SK-N-SH (cell line): Measurements from ENCODE around the gene ABCB10. TPM values are rescaled to one million over a fixed set of nuclear protein-coding genes. Genes with fewer than 3 reads are reported as not detected.

Source experiments
- CTCF ChIA-PET: fragments of 300-600, 350-600 bp; formaldehyde crosslinking; extraction: SDS; loops from one replicate; lab custom pipeline; 2021; lab: Yijun Ruan, JAX
- POLR2A ChIA-PET: fragments of 350-600 bp; sonication (Branson Sonifier 250); formaldehyde crosslinking; extraction: SDS; loops from one replicate; lab custom pipeline; 2020; ENCODE audit warnings: antibody characterized with exemption, inconsistent platforms; lab: Yijun Ruan, JAX
- DNase-seq: peaks from one replicate; pipeline ENCODE4 v3.0.0; 2012
- H2AFZ ChIP-seq: fragments of 200-600 bp; sonication (generic); 2 replicates; pipeline ENCODE4 v1.8.1; 2016; ENCODE audit warnings: antibody characterized with exemption, mild to moderate bottlenecking, low read depth
- H3F3A ChIP-seq: fragments of 200-600 bp; sonication (generic); replicated peaks from 2 replicates; pipeline ENCODE3; 2016; ENCODE audit warnings: antibody characterized with exemption, mild to moderate bottlenecking; ENCODE audit not compliant: insufficient read depth
- H3K27ac ChIP-seq, 2 experiments: fragments of 200-500 bp in 1 of 2; fragments of 200-600 bp in 1 of 2; sonication (Bioruptor generic) in 1 of 2; sonication (generic), shearing (Covaris generic) in 1 of 2; 2 replicates each; pipeline versions ENCODE4 v1.5.1 to v1.6.1; 2014 to 2016; ENCODE audit warnings: low read depth in 2 of 2, inconsistent platforms in 1 of 2, low read length in 1 of 2, mild to moderate bottlenecking in 1 of 2, mixed read lengths in 1 of 2
- H3K27me3 ChIP-seq: fragments of 200-600 bp; sonication (generic), shearing (Covaris generic); 2 replicates; pipeline ENCODE4 v1.6.1; 2016; ENCODE audit warnings: mixed run types; ENCODE audit not compliant: insufficient read depth
- H3K36me3 ChIP-seq, 2 experiments: fragments of 200-500 bp in 1 of 2; fragments of 200-600 bp in 1 of 2; sonication (Bioruptor generic) in 1 of 2; sonication (generic) in 1 of 2; replicated peaks in 1 of 2; 2 replicates each; pipeline versions ENCODE3 to v1.5.1; 2014 to 2016; ENCODE audit warnings: low read length in 1 of 2, mild to moderate bottlenecking in 1 of 2; ENCODE audit not compliant: insufficient read depth in 2 of 2, control insufficient read depth in 1 of 2
- H3K4me1 ChIP-seq, 2 experiments: fragments of 200-500 bp in 1 of 2; fragments of 200-600 bp in 1 of 2; sonication (Bioruptor generic) in 1 of 2; sonication (generic), shearing (Covaris generic) in 1 of 2; 2 replicates each; pipeline versions ENCODE4 v1.5.1 to v1.6.1; 2014 to 2016; ENCODE audit warnings: low read depth in 1 of 2, low read length in 1 of 2, mixed run types in 1 of 2; ENCODE audit not compliant: insufficient read depth in 2 of 2, control insufficient read depth in 1 of 2
- H3K4me2 ChIP-seq: fragments of 200-600 bp; sonication (generic), shearing (Covaris generic); 2 replicates; pipeline ENCODE4 v1.6.1; 2017; ENCODE audit warnings: mixed run types
- H3K4me3 ChIP-seq, 2 experiments: fragments of 200-500 bp in 1 of 2; fragments of 200-600 bp in 1 of 2; sonication (Bioruptor generic) in 1 of 2; sonication (generic), shearing (Covaris generic) in 1 of 2; 2 replicates each; pipeline versions ENCODE4 v1.5.1 to v1.8.1; 2014 to 2016; ENCODE audit warnings: low read depth in 2 of 2, inconsistent platforms in 1 of 2, low read length in 1 of 2, mild to moderate bottlenecking in 1 of 2, mixed read lengths in 1 of 2, moderate library complexity in 1 of 2
- H3K79me2 ChIP-seq: fragments of 200-600 bp; sonication (generic); 2 replicates; pipeline ENCODE4 v1.8.1; 2017; ENCODE audit warnings: mild to moderate bottlenecking; ENCODE audit not compliant: insufficient read depth
- H3K9ac ChIP-seq: fragments of 200-600 bp; sonication (generic); 2 replicates; pipeline ENCODE4 v1.6.1; 2017; ENCODE audit warnings: mixed run types
- H3K9me2 ChIP-seq: fragments of 200-600 bp; sonication (generic); 2 replicates; pipeline ENCODE4 v1.6.1; 2017; ENCODE audit warnings: mixed run types
- H3K9me3 ChIP-seq: fragments of 200-600 bp; sonication (generic); 2 replicates; pipeline ENCODE4 v1.6.1; 2017; ENCODE audit warnings: mixed run types, mild to moderate bottlenecking, moderate library complexity
- H4K20me1 ChIP-seq: fragments of 200-600 bp; sonication (generic); 2 replicates; pipeline ENCODE4 v1.6.1; 2017; ENCODE audit warnings: mild to moderate bottlenecking, mixed run types; ENCODE audit not compliant: insufficient read depth
- CHD2 ChIP-seq: fragments of 150-350 bp; IDR thresholded peaks from 2 replicates; pipeline ENCODE4 v1.6.1; 2018; ENCODE audit warnings: low read length; ENCODE audit not compliant: partially characterized antibody
- EP300 ChIP-seq, 2 experiments: IDR thresholded peaks; 2 replicates each; pipeline versions ENCODE4 v1.4.0 to v1.6.1; 2012; ENCODE audit warnings: borderline replicate concordance in 1 of 2, low read depth in 1 of 2, low read length in 1 of 2
- EZH2phosphoT487 ChIP-seq: fragments of 200-600 bp; sonication (generic); IDR thresholded peaks from 2 replicates; pipeline ENCODE4 v1.6.1; 2017; ENCODE audit warnings: low read depth, mixed run types, mild to moderate bottlenecking, antibody characterized with exemption, moderate library complexity, borderline replicate concordance
- FOXJ3 ChIP-seq: sonication (generic); formaldehyde crosslinking; IDR thresholded peaks from 2 replicates; pipeline ENCODE4 v1.5.1; 2020; ENCODE audit warnings: mild to moderate bottlenecking, missing genetic modification reagents
- MEF2A ChIP-seq: IDR thresholded peaks from 2 replicates; pipeline ENCODE4 v1.4.0; 2012; ENCODE audit warnings: low read depth, borderline replicate concordance
- SIN3A ChIP-seq: IDR thresholded peaks from 2 replicates; pipeline ENCODE4 v1.6.1; 2012; ENCODE audit warnings: low read depth, mild to moderate bottlenecking, low read length, moderate library complexity, borderline replicate concordance
- TEAD4 ChIP-seq: IDR thresholded peaks from 2 replicates; pipeline ENCODE4 v1.4.0; 2012; ENCODE audit warnings: mild to moderate bottlenecking, borderline replicate concordance; ENCODE audit not compliant: insufficient read depth
- YY1 ChIP-seq: IDR thresholded peaks from 2 replicates; pipeline ENCODE4 v1.4.0; 2012; ENCODE audit warnings: low read depth, mild to moderate bottlenecking
- WGBS: methylation state at CpG from one replicate; pipeline ENCODE4 v1.1.6; 2017; ENCODE audit warnings: low lambda C conversion rate; 5-methylcytosine and 5-hydroxymethylcytosine counted together
- polyA plus RNA-seq, 3 experiments: library from polyadenylated mRNA; depleted of rRNA; stranded (reverse); fragments of >200 nt; gene quantifications; 2 replicates each; pipeline ENCODE4 v1.2.3, GENCODE V29; 2012
- TF ChIP-seq, protein P1 (sequence below): fragments of 150-350 bp; IDR thresholded peaks from 2 replicates; pipeline ENCODE4 v1.6.1; 2017; ENCODE audit warnings: antibody characterized with exemption, low read length, low read depth, borderline replicate concordance
- TF ChIP-seq, protein P2 (sequence below): IDR thresholded peaks from 2 replicates; pipeline ENCODE4 v1.6.1; 2012; ENCODE audit warnings: mild to moderate bottlenecking, low read depth, low read length, moderate library complexity
- TF ChIP-seq, protein P3 (sequence below): IDR thresholded peaks from 2 replicates; pipeline ENCODE4 v1.4.0; 2012; ENCODE audit warnings: low read depth, borderline replicate concordance

ABCB10 gene
- polyA plus RNA-seq, 1 of the 3 experiments (the other 2 are of a cell fraction): 5.7 TPM

DNA sequence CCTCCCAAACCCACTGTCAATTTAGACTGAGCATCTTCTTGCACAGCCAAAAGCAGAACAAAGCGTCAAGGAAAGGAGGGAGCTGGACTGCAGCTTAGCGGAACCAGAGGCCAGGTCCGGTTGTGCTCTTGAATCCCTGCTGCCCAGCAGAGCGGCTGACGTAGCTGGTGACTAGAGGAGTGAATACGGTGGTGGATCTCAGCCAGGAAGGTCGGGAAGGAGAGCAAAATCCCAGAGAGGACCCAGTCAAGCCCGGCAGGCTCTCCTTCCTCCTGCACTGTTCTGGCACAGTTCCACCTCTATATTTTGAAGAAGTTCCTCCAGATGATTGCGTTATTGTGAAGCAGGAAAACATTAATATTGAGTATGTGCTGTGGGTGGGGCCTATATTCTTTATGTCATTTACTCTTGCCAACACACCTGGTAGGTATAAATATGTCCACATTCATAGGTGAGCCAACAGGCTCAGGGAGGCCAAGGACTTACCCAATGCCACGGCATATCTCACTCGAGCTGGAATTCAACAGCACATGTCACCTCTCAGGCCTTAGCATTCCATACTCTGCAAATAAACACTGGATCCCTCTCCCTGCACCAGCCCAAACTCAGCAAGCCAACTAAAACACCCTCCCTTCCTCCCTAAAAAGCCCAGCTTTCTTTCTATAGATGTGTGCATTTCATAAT lies 23.6 kb upstream of the ABCB10 start:
- TF ChIP-seq EP300 (IDR thresholded peaks at IDR 0.05; ENCODE audit: borderline replicate concordance in 1 of 2, low read depth in 1 of 2, low read length in 1 of 2) (no peak), SIN3A (no peak), MEF2A (no peak), CHD2 (no peak), FOXJ3 (CRISPR knock-in tag) (no peak), EZH2phosphoT487 (no peak), TEAD4 (no peak)
- TF ChIP-seq, protein P1, sequence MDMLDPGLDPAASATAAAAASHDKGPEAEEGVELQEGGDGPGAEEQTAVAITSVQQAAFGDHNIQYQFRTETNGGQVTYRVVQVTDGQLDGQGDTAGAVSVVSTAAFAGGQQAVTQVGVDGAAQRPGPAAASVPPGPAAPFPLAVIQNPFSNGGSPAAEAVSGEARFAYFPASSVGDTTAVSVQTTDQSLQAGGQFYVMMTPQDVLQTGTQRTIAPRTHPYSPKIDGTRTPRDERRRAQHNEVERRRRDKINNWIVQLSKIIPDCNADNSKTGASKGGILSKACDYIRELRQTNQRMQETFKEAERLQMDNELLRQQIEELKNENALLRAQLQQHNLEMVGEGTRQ: no peak
- TF ChIP-seq, protein P2, sequence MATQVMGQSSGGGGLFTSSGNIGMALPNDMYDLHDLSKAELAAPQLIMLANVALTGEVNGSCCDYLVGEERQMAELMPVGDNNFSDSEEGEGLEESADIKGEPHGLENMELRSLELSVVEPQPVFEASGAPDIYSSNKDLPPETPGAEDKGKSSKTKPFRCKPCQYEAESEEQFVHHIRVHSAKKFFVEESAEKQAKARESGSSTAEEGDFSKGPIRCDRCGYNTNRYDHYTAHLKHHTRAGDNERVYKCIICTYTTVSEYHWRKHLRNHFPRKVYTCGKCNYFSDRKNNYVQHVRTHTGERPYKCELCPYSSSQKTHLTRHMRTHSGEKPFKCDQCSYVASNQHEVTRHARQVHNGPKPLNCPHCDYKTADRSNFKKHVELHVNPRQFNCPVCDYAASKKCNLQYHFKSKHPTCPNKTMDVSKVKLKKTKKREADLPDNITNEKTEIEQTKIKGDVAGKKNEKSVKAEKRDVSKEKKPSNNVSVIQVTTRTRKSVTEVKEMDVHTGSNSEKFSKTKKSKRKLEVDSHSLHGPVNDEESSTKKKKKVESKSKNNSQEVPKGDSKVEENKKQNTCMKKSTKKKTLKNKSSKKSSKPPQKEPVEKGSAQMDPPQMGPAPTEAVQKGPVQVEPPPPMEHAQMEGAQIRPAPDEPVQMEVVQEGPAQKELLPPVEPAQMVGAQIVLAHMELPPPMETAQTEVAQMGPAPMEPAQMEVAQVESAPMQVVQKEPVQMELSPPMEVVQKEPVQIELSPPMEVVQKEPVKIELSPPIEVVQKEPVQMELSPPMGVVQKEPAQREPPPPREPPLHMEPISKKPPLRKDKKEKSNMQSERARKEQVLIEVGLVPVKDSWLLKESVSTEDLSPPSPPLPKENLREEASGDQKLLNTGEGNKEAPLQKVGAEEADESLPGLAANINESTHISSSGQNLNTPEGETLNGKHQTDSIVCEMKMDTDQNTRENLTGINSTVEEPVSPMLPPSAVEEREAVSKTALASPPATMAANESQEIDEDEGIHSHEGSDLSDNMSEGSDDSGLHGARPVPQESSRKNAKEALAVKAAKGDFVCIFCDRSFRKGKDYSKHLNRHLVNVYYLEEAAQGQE: no peak
- H3K4me1 ChIP-seq: peaks cover 0 to 8% of the 10 kb centered on the region in 2 experiments; a peak in 1 of 4 replicates
- ChIA-PET POLR2A (no interaction called here), CTCF (interaction anchor here (1.8 kb wide), 1 partner anchor 24 kb away, joined by 8 read pairs; the partner anchor contains the start of gene ABCB10)
- H3K4me2 ChIP-seq: no peak overlapping the region
- H3K79me2 ChIP-seq: no peaks in the 10 kb centered on the region
- H3K4me3 ChIP-seq: no peak overlapping the region
- no peaks in the 10 kb centered on the region for H3K9me2 ChIP-seq
- no peaks in the 10 kb centered on the region for H4K20me1 ChIP-seq
- WGBS: 73% methylated on average over 10 of the region's 11 CpGs
- H3K9me3 ChIP-seq: no peaks in the 10 kb centered on the region
- no peak overlapping the region for H3K27ac ChIP-seq
- no peak overlapping the region for H2AFZ ChIP-seq
- H3F3A ChIP-seq: no peaks in the 10 kb centered on the region
- DNase-seq: no peak
- H3K27me3 ChIP-seq: no peaks in the 10 kb centered on the region
- no peak overlapping the region for H3K9ac ChIP-seq
- H3K36me3 ChIP-seq: no peaks in the 10 kb centered on the region

DNA sequence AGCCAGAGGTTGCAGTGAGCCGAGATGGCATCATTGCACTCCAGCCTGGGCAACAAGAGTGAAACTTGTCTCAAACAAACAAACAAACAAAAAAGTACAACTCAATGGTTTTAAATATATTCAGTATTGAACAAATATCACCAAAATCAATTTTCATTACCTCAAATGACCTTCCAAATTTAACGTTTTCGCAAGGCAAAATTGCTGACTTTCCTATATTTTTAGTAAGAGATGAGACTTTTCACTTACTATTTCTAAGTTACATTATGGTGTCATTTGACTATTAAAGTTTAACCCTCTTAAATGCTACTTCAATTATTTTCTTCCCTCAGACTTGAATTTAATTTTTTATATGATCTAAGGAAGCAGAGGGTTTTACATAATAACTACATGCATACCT lies 23.0 kb upstream of the ABCB10 start:
- Histone ChIP-seq H3K9me2 (no peaks in the 10 kb centered on the region), H2AFZ (no peak overlapping the region), H3K27ac (no peak overlapping the region), H3K4me3 (no peak overlapping the region), H3K27me3 (no peaks in the 10 kb centered on the region), H3K36me3 (no peaks in the 10 kb centered on the region), H3K9ac (no peak overlapping the region), H3K4me2 (no peak overlapping the region), H4K20me1 (no peaks in the 10 kb centered on the region), H3K4me1 (peaks cover 0 to 8% of the 10 kb centered on the region in 2 experiments; a peak in 1 of 4 replicates), H3K9me3 (no peaks in the 10 kb centered on the region), H3K79me2 (no peaks in the 10 kb centered on the region), H3F3A (no peaks in the 10 kb centered on the region)
- TF ChIP-seq YY1: no peak
- TF ChIP-seq SIN3A: no peak
- TF ChIP-seq, protein P3, sequence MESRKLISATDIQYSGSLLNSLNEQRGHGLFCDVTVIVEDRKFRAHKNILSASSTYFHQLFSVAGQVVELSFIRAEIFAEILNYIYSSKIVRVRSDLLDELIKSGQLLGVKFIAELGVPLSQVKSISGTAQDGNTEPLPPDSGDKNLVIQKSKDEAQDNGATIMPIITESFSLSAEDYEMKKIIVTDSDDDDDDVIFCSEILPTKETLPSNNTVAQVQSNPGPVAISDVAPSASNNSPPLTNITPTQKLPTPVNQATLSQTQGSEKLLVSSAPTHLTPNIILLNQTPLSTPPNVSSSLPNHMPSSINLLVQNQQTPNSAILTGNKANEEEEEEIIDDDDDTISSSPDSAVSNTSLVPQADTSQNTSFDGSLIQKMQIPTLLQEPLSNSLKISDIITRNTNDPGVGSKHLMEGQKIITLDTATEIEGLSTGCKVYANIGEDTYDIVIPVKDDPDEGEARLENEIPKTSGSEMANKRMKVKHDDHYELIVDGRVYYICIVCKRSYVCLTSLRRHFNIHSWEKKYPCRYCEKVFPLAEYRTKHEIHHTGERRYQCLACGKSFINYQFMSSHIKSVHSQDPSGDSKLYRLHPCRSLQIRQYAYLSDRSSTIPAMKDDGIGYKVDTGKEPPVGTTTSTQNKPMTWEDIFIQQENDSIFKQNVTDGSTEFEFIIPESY: no peak
- WGBS: 92% methylated on average over 3 of the region's 3 CpGs
- DNase-seq: no peak
- ChIA-PET POLR2A (no interaction called here), CTCF (no interaction called here)
